ENCODE results near the gene NOS3.

DNA sequence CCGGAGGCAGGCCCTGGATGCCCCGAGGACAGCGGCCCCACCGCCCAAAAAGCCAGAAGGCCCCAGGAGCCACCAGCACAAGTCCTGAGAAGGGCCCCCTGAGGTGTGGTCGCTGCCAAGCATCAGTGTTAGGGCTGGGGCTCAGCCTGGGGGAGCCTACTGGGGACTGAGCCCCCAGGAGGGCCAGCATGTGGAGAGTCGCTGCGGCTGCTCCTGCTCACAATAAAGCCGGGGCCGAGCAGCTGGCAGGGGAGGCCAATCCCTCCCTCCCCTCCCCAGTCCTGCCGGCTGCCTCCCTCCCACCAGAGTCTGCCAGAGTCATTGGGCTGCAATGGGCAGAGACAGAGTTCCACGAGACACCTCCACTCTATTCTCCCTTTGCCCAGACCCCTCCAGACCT lies 54.4 kb downstream of the NOS3 start:
- TF ChIP-seq, protein P1, sequence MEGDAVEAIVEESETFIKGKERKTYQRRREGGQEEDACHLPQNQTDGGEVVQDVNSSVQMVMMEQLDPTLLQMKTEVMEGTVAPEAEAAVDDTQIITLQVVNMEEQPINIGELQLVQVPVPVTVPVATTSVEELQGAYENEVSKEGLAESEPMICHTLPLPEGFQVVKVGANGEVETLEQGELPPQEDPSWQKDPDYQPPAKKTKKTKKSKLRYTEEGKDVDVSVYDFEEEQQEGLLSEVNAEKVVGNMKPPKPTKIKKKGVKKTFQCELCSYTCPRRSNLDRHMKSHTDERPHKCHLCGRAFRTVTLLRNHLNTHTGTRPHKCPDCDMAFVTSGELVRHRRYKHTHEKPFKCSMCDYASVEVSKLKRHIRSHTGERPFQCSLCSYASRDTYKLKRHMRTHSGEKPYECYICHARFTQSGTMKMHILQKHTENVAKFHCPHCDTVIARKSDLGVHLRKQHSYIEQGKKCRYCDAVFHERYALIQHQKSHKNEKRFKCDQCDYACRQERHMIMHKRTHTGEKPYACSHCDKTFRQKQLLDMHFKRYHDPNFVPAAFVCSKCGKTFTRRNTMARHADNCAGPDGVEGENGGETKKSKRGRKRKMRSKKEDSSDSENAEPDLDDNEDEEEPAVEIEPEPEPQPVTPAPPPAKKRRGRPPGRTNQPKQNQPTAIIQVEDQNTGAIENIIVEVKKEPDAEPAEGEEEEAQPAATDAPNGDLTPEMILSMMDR (IDR thresholded peaks at IDR 0.05; ENCODE audit: poor library complexity, severe bottlenecking): no peak
- no peak for TF ChIP-seq EZH2 (IDR thresholded peaks at IDR 0.05; ENCODE audit: borderline replicate concordance, insufficient read depth, low read length, poor library complexity, severe bottlenecking)
- TF ChIP-seq POLR2AphosphoS5 (IDR thresholded peaks at IDR 0.05): no peak
- TF ChIP-seq EP300 (conservative IDR thresholded peaks at IDR 0.05; ENCODE audit: poor library complexity, severe bottlenecking): no peak
- TF ChIP-seq REST (IDR thresholded peaks at IDR 0.05; ENCODE audit: borderline replicate concordance): no peak
- TF ChIP-seq TAF1 (IDR thresholded peaks at IDR 0.05; ENCODE audit: low read depth): no peak
